Panc1 (cell line): Measurements from ENCODE around the gene SNTG2. TPM values are rescaled to one million over a fixed set of nuclear protein-coding genes. Genes with fewer than 3 reads are reported as not detected.

Experiments used
- ATAC-seq: fragments of 200-7000 bp; cut with Tn5 transposase; 2 replicates; pipeline ENCODE4 v1.9.1; 2020; ENCODE audit warnings: mild to moderate bottlenecking, moderate library complexity
- BruUV-seq: library from RNA; stranded (reverse); fragments of 400-500 nt; replicated peaks from 2 replicates; lab custom pipeline; 2021; lab: Mats Ljungman, UMichigan
- CTCF ChIA-PET: fragments of 300-600 bp; sonication (Branson Sonifier 250); formaldehyde crosslinking; loops from one replicate; lab custom pipeline; 2022; ENCODE audit warnings: antibody characterized with exemption; lab: Charles Lee
- POLR2A ChIA-PET: fragments of 300-600 bp; sonication (Branson Sonifier 250); formaldehyde crosslinking; loops from one replicate; lab custom pipeline; 2022; ENCODE audit warnings: antibody characterized with exemption; lab: Charles Lee
- DNase-seq: peaks from one replicate; pipeline ENCODE4 v3.0.0-alpha.2; 2010; ENCODE audit warnings: low read depth, low spot score
- H3K27ac ChIP-seq: 2 replicates; pipeline ENCODE4 v1.5.1; 2011; ENCODE audit warnings: mild to moderate bottlenecking, low read length, inconsistent platforms
- H3K27me3 ChIP-seq: fragments of 200-500 bp; sonication (Bioruptor generic); 2 replicates; pipeline ENCODE4 v1.6.0; 2014; ENCODE audit warnings: low read length, inconsistent platforms; ENCODE audit not compliant: control insufficient read depth, insufficient read depth
- H3K36me3 ChIP-seq: fragments of 200-500 bp; sonication (Bioruptor generic); 2 replicates; pipeline ENCODE4 v1.5.1; 2014; ENCODE audit warnings: inconsistent platforms, mild to moderate bottlenecking, low read length, moderate library complexity; ENCODE audit not compliant: control insufficient read depth, insufficient read depth
- H3K4me1 ChIP-seq: 2 replicates; pipeline ENCODE4 v1.5.1; 2011; ENCODE audit warnings: inconsistent platforms, mild to moderate bottlenecking, low read length, moderate library complexity; ENCODE audit not compliant: control insufficient read depth, insufficient read depth
- H3K4me3 ChIP-seq, 2 experiments: 2 replicates each; pipeline ENCODE4 v1.5.1; 2011 to 2012; ENCODE audit warnings: low read depth in 2 of 2, low read length in 2 of 2, mild to moderate bottlenecking in 2 of 2, inconsistent platforms in 1 of 2, moderate library complexity in 1 of 2
- H3K9me3 ChIP-seq: fragments of 200-500 bp; sonication (Bioruptor generic); 2 replicates; pipeline ENCODE4 v1.5.1; 2014; ENCODE audit warnings: low read depth, mild to moderate bottlenecking, inconsistent platforms, low read length, moderate library complexity; ENCODE audit not compliant: control insufficient read depth, insufficient read depth
- POLR2AphosphoS5 ChIP-seq: IDR thresholded peaks from 2 replicates; pipeline ENCODE4 v1.6.1; 2012; ENCODE audit warnings: mild to moderate bottlenecking, low read depth, low read length, moderate library complexity
- SIN3A ChIP-seq: IDR thresholded peaks from 2 replicates; pipeline ENCODE4 v1.6.1; 2012; ENCODE audit warnings: low read depth, mild to moderate bottlenecking, low read length, moderate library complexity, borderline replicate concordance; ENCODE audit not compliant: insufficient read depth
- TCF7L2 ChIP-seq: IDR thresholded peaks from 2 replicates; pipeline ENCODE4 v1.6.1; 2011; ENCODE audit warnings: mild to moderate bottlenecking, low read depth, low read length, inconsistent platforms
- in situ Hi-C: cut with HindIII; loops from 2 replicates; pipeline ENCODE4 v1.10.0; 2016; ENCODE audit warnings: low sequenced_read_pairs, low pct_unique_long_range_greater_than_20kb
- intact Hi-C: fragments of 100-400 bp; cut with micrococcal nuclease; formaldehyde crosslinking; loops from one replicate; pipeline ENCODE4 v1.10.0; 2022; ENCODE audit not compliant: unreplicated experiment
- total RNA-seq: library from RNA; stranded (reverse); gene quantifications from one replicate; pipeline ENCODE4 v1.2.1, GENCODE V29; 2021; ENCODE audit not compliant: unreplicated experiment
- TF ChIP-seq, protein P1 (sequence below): fragments of 450-650 bp; IDR thresholded peaks from 2 replicates; pipeline ENCODE4 v1.5.1; 2017; ENCODE audit warnings: mild to moderate bottlenecking
- TF ChIP-seq, protein P2 (sequence below), 2 experiments: IDR thresholded peaks; 2 replicates each; pipeline ENCODE4 v1.6.1; 2011 to 2012; ENCODE audit warnings: low read depth in 2 of 2, control low read depth in 1 of 2, low read length in 1 of 2, mild to moderate bottlenecking in 1 of 2, moderate library complexity in 1 of 2; ENCODE audit not compliant: insufficient read depth in 1 of 2

Gene SNTG2
- total RNA-seq, 1 experiment from 2014 or later, result not detected

DNA sequence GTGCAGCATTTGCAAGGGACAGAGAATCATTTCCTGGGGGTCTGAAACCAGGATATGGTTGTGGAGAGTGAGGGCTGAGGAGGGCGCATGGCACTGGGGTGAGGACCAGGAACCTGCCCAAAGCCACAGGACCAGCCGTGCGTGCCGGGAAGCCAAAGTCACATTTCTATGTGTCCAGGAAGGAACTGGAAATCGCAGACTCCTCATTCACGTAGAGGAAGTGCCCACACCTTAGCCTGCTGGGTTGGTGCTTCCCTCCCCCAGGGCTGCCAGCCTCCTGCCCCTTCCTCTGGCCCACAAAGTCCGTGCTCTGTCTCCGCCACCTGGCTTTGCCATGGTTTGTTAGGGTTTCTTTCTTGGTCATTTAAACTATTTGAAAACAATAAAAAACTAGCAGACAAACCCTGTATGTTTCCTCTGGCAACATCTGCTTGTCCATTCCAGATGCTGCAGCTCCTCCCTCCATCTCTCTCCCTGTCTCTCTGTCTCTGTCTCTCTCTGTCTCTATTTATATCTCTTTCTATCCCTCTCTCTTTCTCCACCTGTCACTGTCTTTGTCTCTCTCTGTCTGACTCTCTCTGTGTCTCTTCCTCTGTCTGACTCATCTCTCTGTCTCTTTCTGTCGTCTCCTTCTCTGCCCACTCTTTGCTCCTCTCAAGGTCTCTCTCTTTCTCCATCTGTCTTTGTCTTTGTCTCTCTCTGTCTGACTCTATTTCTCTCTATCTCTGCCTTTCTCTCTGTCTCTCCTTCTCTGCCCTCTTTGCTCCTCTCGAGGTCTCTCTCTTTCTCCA, 299.4 kb downstream of the SNTG2 start:
- in situ Hi-C loops (no loop called here), intact Hi-C loops (no loop called here)
- Histone ChIP-seq H3K36me3 (no peaks in the 10 kb centered on the region), H3K9me3 (no peaks in the 10 kb centered on the region), H3K4me1 (no peaks in the 10 kb centered on the region), H3K27ac (no peak overlapping the region), H3K27me3 (no peaks in the 10 kb centered on the region; the same call in 1 of the 2 replicates), H3K4me3 (no peak overlapping the region)
- no peak for TF ChIP-seq POLR2AphosphoS5
- TF ChIP-seq SIN3A, result no peak
- TF ChIP-seq, protein P1, sequence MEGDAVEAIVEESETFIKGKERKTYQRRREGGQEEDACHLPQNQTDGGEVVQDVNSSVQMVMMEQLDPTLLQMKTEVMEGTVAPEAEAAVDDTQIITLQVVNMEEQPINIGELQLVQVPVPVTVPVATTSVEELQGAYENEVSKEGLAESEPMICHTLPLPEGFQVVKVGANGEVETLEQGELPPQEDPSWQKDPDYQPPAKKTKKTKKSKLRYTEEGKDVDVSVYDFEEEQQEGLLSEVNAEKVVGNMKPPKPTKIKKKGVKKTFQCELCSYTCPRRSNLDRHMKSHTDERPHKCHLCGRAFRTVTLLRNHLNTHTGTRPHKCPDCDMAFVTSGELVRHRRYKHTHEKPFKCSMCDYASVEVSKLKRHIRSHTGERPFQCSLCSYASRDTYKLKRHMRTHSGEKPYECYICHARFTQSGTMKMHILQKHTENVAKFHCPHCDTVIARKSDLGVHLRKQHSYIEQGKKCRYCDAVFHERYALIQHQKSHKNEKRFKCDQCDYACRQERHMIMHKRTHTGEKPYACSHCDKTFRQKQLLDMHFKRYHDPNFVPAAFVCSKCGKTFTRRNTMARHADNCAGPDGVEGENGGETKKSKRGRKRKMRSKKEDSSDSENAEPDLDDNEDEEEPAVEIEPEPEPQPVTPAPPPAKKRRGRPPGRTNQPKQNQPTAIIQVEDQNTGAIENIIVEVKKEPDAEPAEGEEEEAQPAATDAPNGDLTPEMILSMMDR, result no peak
- TF ChIP-seq TCF7L2, result no peak
- TF ChIP-seq, protein P2, sequence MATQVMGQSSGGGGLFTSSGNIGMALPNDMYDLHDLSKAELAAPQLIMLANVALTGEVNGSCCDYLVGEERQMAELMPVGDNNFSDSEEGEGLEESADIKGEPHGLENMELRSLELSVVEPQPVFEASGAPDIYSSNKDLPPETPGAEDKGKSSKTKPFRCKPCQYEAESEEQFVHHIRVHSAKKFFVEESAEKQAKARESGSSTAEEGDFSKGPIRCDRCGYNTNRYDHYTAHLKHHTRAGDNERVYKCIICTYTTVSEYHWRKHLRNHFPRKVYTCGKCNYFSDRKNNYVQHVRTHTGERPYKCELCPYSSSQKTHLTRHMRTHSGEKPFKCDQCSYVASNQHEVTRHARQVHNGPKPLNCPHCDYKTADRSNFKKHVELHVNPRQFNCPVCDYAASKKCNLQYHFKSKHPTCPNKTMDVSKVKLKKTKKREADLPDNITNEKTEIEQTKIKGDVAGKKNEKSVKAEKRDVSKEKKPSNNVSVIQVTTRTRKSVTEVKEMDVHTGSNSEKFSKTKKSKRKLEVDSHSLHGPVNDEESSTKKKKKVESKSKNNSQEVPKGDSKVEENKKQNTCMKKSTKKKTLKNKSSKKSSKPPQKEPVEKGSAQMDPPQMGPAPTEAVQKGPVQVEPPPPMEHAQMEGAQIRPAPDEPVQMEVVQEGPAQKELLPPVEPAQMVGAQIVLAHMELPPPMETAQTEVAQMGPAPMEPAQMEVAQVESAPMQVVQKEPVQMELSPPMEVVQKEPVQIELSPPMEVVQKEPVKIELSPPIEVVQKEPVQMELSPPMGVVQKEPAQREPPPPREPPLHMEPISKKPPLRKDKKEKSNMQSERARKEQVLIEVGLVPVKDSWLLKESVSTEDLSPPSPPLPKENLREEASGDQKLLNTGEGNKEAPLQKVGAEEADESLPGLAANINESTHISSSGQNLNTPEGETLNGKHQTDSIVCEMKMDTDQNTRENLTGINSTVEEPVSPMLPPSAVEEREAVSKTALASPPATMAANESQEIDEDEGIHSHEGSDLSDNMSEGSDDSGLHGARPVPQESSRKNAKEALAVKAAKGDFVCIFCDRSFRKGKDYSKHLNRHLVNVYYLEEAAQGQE (IDR thresholded peaks at IDR 0.05; ENCODE audit: insufficient read depth in 1 of 2, low read depth in 2 of 2, low read length in 1 of 2), result no peak
- ChIA-PET CTCF (no interaction called here), POLR2A (no interaction called here)
- no peak for ATAC-seq
- DNase-seq, result no peak
- no TSS peak for BruUV-seq

DNA sequence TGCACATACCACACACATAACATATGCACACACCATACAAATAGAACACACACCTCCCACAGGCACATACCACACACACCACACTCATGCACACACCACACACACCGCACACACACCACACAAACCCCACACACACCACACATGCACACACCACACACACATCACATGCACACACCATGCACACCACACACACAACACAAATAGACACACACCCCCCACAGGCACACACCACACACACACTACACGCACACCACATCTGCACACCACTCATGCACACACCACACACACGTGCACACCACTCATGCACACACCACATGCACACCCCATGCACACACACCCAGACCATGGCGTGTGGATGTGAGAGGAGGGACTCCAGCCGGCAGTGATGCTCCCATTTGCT, 300.9 kb downstream of the SNTG2 start:
- POLR2A ChIA-PET, result no interaction called here
- TF ChIP-seq TCF7L2 (no peak), SIN3A (no peak), POLR2AphosphoS5 (no peak)
- TF ChIP-seq, protein P2 (IDR thresholded peaks at IDR 0.05; ENCODE audit: insufficient read depth in 1 of 2, low read depth in 2 of 2, low read length in 1 of 2), result no peak
- TF ChIP-seq, protein P1, result no peak
- H3K9me3 ChIP-seq, result no peaks in the 10 kb centered on the region
- no peaks in the 10 kb centered on the region for H3K27me3 ChIP-seq
- DNase-seq (no peak), ATAC-seq (no peak)
- H3K36me3 ChIP-seq, result no peaks in the 10 kb centered on the region
- in situ Hi-C loops (no loop called here), intact Hi-C loops (no loop called here)
- no peak overlapping the region for H3K27ac ChIP-seq
- BruUV-seq, result no TSS peak
- H3K4me1 ChIP-seq, result no peaks in the 10 kb centered on the region
- CTCF ChIA-PET, result no interaction called here
- no peak overlapping the region for H3K4me3 ChIP-seq
